GM21825 (cell line): ENCODE measurements around the gene KHDRBS2.

Source experiments
- ATAC-seq: cut with Tn5 transposase; IDR thresholded peaks from one replicate; pipeline ENCODE4 v1.9.1; 2021; ENCODE audit warnings: mild to moderate bottlenecking, moderate library complexity; ENCODE audit not compliant: unreplicated experiment

The KHDRBS2 gene

GRCh38 chr6:62192593-62192992, 93.4 kb downstream of the KHDRBS2 start:
- ATAC-seq, result no peak

- ATAC-seq, result no peak
Observed at GRCh38 chr6:62175195-62175594, 110.8 kb downstream of the KHDRBS2 start.

- ATAC-seq, result no peak
Observed at GRCh38 chr6:62174548-62174947, 111.5 kb downstream of the KHDRBS2 start.

- no peak for ATAC-seq
Observed at GRCh38 chr6:62167736-62168135, 118.3 kb downstream of the KHDRBS2 start.

- no peak for ATAC-seq
Observed at GRCh38 chr6:62162858-62163257, 123.2 kb downstream of the KHDRBS2 start.

- ATAC-seq, result no peak
Observed at GRCh38 chr6:62152796-62153195, 133.2 kb downstream of the KHDRBS2 start.

- ATAC-seq, result peak; percentile 83
Observed at GRCh38 chr6:62150048-62150663, 135.9 kb downstream of the KHDRBS2 start.

GRCh38 chr6:62146954-62147853, 138.8 kb downstream of the KHDRBS2 start:
- ATAC-seq, result no peak

GRCh38 chr6:62129127-62129526, 156.9 kb downstream of the KHDRBS2 start:
- ATAC-seq, result no peak

GRCh38 chr6:62119401-62119800, 166.6 kb downstream of the KHDRBS2 start:
- ATAC-seq, result no peak

- no peak for ATAC-seq
Observed at GRCh38 chr6:62103186-62103859, 182.7 kb downstream of the KHDRBS2 start.

- no peak for ATAC-seq
Observed at GRCh38 chr6:62102387-62102786, 183.6 kb downstream of the KHDRBS2 start.

GRCh38 chr6:62090442-62091229, 195.4 kb downstream of the KHDRBS2 start:
- no peak for ATAC-seq

- ATAC-seq, result no peak
Observed at GRCh38 chr6:62089781-62090180, 196.2 kb downstream of the KHDRBS2 start.

- ATAC-seq, result no peak
Observed at GRCh38 chr6:62086047-62086446, 200.0 kb downstream of the KHDRBS2 start.

GRCh38 chr6:62075869-62076268, 210.2 kb downstream of the KHDRBS2 start:
- ATAC-seq, result no peak

GRCh38 chr6:62059901-62060300, 226.1 kb downstream of the KHDRBS2 start:
- ATAC-seq, result no peak

GRCh38 chr6:62057300-62057699, 228.7 kb downstream of the KHDRBS2 start:
- ATAC-seq, result no peak

GRCh38 chr6:62045502-62045901, 240.5 kb downstream of the KHDRBS2 start:
- no peak for ATAC-seq

- no peak for ATAC-seq
Observed at GRCh38 chr6:62043084-62043483, 242.9 kb downstream of the KHDRBS2 start.

GRCh38 chr6:62042429-62042828, 243.6 kb downstream of the KHDRBS2 start:
- ATAC-seq, result no peak
